ENCODE data around the gene SPRED1.

DNA sequence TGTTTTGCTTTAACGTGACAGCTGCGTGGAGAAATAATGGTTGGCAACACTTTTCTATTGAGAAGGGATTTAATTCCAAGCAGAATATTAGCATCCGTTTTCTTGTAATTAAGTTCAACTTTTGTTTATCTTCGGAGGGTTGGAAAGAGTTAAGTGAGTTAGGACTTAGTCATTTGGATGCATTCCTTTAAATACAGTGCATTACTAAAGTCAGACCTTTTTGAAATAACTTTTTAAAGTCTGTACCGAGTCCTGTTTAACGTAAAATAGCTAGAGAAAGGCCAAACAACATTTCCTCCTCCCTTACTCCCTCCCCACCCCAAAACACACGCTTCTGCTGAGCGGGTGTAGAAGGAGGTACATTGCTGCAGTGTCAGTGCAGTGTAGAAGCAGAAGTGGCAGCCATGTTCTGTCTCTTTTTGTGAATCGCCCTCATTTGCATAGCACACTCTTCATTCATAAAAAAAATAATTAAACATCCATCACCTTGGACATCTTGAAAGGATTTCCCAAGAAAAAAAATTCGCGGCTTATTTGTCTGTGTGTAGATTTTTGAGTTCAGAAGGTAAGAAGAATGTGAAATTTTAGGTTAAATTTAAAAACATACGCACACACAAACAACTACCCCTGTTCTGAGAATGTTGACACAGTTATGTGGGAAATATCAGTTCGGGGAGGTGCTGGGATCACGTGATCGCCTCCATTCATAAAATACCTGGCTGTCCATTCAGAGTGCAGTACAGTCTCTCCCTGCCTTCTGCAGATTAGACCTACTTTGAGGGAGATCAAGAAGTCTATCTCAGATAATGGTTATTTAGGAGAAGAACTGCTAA lies 1.6 kb downstream of the SPRED1 start:
- TF ChIP-seq KDM1A (IDR thresholded peaks at IDR 0.05; ENCODE audit: low read depth) (no peak), ZC3H11A (IDR thresholded peaks at IDR 0.05) (no peak)
- TF ChIP-seq, protein P1, sequence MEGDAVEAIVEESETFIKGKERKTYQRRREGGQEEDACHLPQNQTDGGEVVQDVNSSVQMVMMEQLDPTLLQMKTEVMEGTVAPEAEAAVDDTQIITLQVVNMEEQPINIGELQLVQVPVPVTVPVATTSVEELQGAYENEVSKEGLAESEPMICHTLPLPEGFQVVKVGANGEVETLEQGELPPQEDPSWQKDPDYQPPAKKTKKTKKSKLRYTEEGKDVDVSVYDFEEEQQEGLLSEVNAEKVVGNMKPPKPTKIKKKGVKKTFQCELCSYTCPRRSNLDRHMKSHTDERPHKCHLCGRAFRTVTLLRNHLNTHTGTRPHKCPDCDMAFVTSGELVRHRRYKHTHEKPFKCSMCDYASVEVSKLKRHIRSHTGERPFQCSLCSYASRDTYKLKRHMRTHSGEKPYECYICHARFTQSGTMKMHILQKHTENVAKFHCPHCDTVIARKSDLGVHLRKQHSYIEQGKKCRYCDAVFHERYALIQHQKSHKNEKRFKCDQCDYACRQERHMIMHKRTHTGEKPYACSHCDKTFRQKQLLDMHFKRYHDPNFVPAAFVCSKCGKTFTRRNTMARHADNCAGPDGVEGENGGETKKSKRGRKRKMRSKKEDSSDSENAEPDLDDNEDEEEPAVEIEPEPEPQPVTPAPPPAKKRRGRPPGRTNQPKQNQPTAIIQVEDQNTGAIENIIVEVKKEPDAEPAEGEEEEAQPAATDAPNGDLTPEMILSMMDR (IDR thresholded peaks at IDR 0.05) = no peak

All from A549 (cell line).